HepG2 (cell line): ENCODE results near the gene EYA4. TPM values are rescaled to one million over a fixed set of nuclear protein-coding genes. Genes with fewer than 3 reads are reported as not detected.

Experiments used
- ATAC-seq: fragments of 200-7000 bp; cut with Tn5 transposase; 3 replicates; pipeline ENCODE4 v1.9.1; 2020; ENCODE audit warnings: mild to moderate bottlenecking, moderate library complexity
- BruUV-seq: library from RNA; stranded (reverse); fragments of 400-500 nt; replicated peaks from 2 replicates; lab custom pipeline; 2021; lab: Mats Ljungman, UMichigan
- CTCF ChIA-PET: fragments of 300-600 bp; formaldehyde crosslinking; extraction: SDS; loops from one replicate; lab custom pipeline; 2021; ENCODE audit warnings: low total read pairs, inconsistent platforms, low intra/inter-chr PET ratio; lab: Yijun Ruan, JAX
- POLR2A ChIA-PET: fragments of 350-600 bp; sonication (Branson Sonifier 250); formaldehyde crosslinking; loops from one replicate; lab custom pipeline; 2020; ENCODE audit warnings: antibody characterized with exemption, inconsistent platforms; lab: Yijun Ruan, JAX
- DNase-seq: peaks from one replicate; pipeline ENCODE4 v3.0.0-alpha.2; 2015; ENCODE audit warnings: low spot score
- FAIRE-seq: peaks from 3 replicates; lab custom pipeline; 2011; peaks lifted over from hg19 to GRCh38; lab: Jason Lieb, UNC
- H2AFZ ChIP-seq: one replicate; pipeline ENCODE4 v1.6.1; 2011; ENCODE audit warnings: low read length, inconsistent platforms
- H3K27ac ChIP-seq: fragments of 300-600 bp; 3 replicates; pipeline ENCODE4 v1.8.0; 2011; ENCODE audit warnings: mixed run types, mild to moderate bottlenecking, mixed read lengths, low read length, inconsistent platforms; ENCODE audit not compliant: insufficient read depth; ENCODE audit errors: extremely low read length
- H3K27me3 ChIP-seq, 2 experiments: fragments of 200-600 bp in 1 of 2; 2 replicates in 1 of 2; 3 replicates in 1 of 2; pipeline versions ENCODE4 v1.6.0 to v1.8.0; 2011; ENCODE audit warnings: low read length in 2 of 2, mild to moderate bottlenecking in 2 of 2, moderate library complexity in 2 of 2, inconsistent platforms in 1 of 2; ENCODE audit not compliant: insufficient read depth in 2 of 2, control insufficient read depth in 1 of 2
- H3K36me3 ChIP-seq, 2 experiments: fragments of 200-600 bp in 1 of 2; replicated peaks in 1 of 2; 2 replicates in 1 of 2; 3 replicates in 1 of 2; pipeline versions ENCODE4 v1.5.1 to v1.8.0; 2011; ENCODE audit warnings: low read length in 2 of 2, inconsistent platforms in 1 of 2; ENCODE audit not compliant: insufficient read depth in 2 of 2, control insufficient read depth in 1 of 2
- H3K4me1 ChIP-seq: 2 replicates; pipeline ENCODE4 v1.5.1; 2012; ENCODE audit warnings: low read length, inconsistent platforms; ENCODE audit not compliant: insufficient read depth
- H3K4me2 ChIP-seq: 2 replicates; pipeline ENCODE4 v1.6.0; 2011; ENCODE audit warnings: low read depth, low read length, inconsistent platforms
- H3K4me3 ChIP-seq, 3 experiments: fragments of 200-600 bp in 1 of 3; sonication (generic), shearing (Covaris generic) in 1 of 3; replicated peaks in 1 of 3; 2 replicates each; pipeline ENCODE4 v1.5.1; 2011 to 2016; ENCODE audit warnings: low read length in 3 of 3, inconsistent platforms in 2 of 3, low read depth in 2 of 3, mild to moderate bottlenecking in 2 of 3, control low read depth in 1 of 3, mixed read lengths in 1 of 3; ENCODE audit not compliant: insufficient read depth in 1 of 3
- H3K79me2 ChIP-seq: one replicate; pipeline ENCODE4 v1.6.1; 2011; ENCODE audit warnings: low read length, inconsistent platforms; ENCODE audit not compliant: insufficient read depth
- H3K9ac ChIP-seq: 2 replicates; pipeline ENCODE4 v1.6.0; 2011; ENCODE audit warnings: mild to moderate bottlenecking, low read depth, low read length, inconsistent platforms; ENCODE audit not compliant: insufficient read depth
- H3K9me3 ChIP-seq: 2 replicates; pipeline ENCODE4 v1.5.1; 2012; ENCODE audit warnings: mild to moderate bottlenecking, low read length
- H4K20me1 ChIP-seq: 2 replicates; pipeline ENCODE4 v1.6.0; 2011; ENCODE audit warnings: inconsistent platforms, mild to moderate bottlenecking, low read length, moderate library complexity; ENCODE audit not compliant: insufficient read depth
- ATF7 ChIP-seq, 2 experiments: fragments of 450-650 bp in 1 of 2; sonication (generic) in 1 of 2; formaldehyde crosslinking in 1 of 2; IDR thresholded peaks; 2 replicates each; pipeline versions ENCODE4 v1.4.0 to v1.6.1; 2016 to 2020; ENCODE audit warnings: antibody characterized with exemption in 1 of 2, mild to moderate bottlenecking in 1 of 2, missing genetic modification reagents in 1 of 2
- CHD4 ChIP-seq: fragments of 200-600 bp; sonication (generic); IDR thresholded peaks from 2 replicates; pipeline ENCODE4 v1.7.0; 2017; ENCODE audit warnings: mild to moderate bottlenecking, low read length, borderline replicate concordance
- CREB1 ChIP-seq, 2 experiments: fragments of 450-650 bp in 1 of 2; IDR thresholded peaks; 2 replicates each; pipeline ENCODE4 v1.6.1; 2016 to 2017; ENCODE audit warnings: control low read depth in 1 of 2, mild to moderate bottlenecking in 1 of 2, missing compliant biosample characterization in 1 of 2, missing genetic modification characterization in 1 of 2
- FOXO1 ChIP-seq: sonication (generic); formaldehyde crosslinking; IDR thresholded peaks from 2 replicates; pipeline ENCODE4 v1.4.0; 2020; ENCODE audit warnings: missing genetic modification reagents
- FOXP4 ChIP-seq: sonication (generic); formaldehyde crosslinking; IDR thresholded peaks from 2 replicates; pipeline ENCODE4 v1.4.0; 2020; ENCODE audit warnings: missing genetic modification reagents
- NFE2L1 ChIP-seq: sonication (generic); formaldehyde crosslinking; IDR thresholded peaks from 2 replicates; pipeline ENCODE4 v1.4.0; 2020; ENCODE audit warnings: missing genetic modification reagents, mild to moderate bottlenecking, borderline replicate concordance
- PAX8 ChIP-seq: sonication (generic); formaldehyde crosslinking; IDR thresholded peaks from 2 replicates; pipeline ENCODE4 v1.8.0; 2022; ENCODE audit warnings: mild to moderate bottlenecking, missing genetic modification reagents, borderline replicate concordance
- TCF7L2 ChIP-seq: IDR thresholded peaks from 2 replicates; pipeline ENCODE4 v1.6.1; 2011; ENCODE audit warnings: mild to moderate bottlenecking, low read depth, low read length, moderate library complexity
- TFE3 ChIP-seq: IDR thresholded peaks from 2 replicates; pipeline ENCODE4 v1.6.1; 2016
- ZFP82 ChIP-seq: sonication (generic); formaldehyde crosslinking; IDR thresholded peaks from 2 replicates; pipeline ENCODE4 v1.5.1; 2020; ENCODE audit warnings: mild to moderate bottlenecking, missing genetic modification reagents, borderline replicate concordance
- ZNF256 ChIP-seq: sonication (generic); formaldehyde crosslinking; conservative IDR thresholded peaks from 2 replicates; pipeline ENCODE4 v1.4.0; 2020; ENCODE audit warnings: missing genetic modification reagents
- ZNF333 ChIP-seq: sonication (generic); formaldehyde crosslinking; IDR thresholded peaks from 2 replicates; pipeline ENCODE4 v1.4.0; 2020; ENCODE audit warnings: mild to moderate bottlenecking, missing genetic modification reagents, borderline replicate concordance
- ZNF441 ChIP-seq: sonication (generic); formaldehyde crosslinking; IDR thresholded peaks from 2 replicates; pipeline ENCODE4 v1.7.0; 2021; ENCODE audit warnings: missing genetic modification reagents, borderline replicate concordance
- ZNF83 ChIP-seq: sonication (generic); formaldehyde crosslinking; IDR thresholded peaks from 2 replicates; pipeline ENCODE4 v1.4.0; 2020; ENCODE audit warnings: missing genetic modification reagents, mild to moderate bottlenecking, borderline replicate concordance
- WGBS: methylation state at CpG from one replicate; pipeline ENCODE4 v1.1.6; 2017; ENCODE audit warnings: low lambda C conversion rate; 5-methylcytosine and 5-hydroxymethylcytosine counted together
- in situ Hi-C: cut with HindIII; loops from 2 replicates; pipeline ENCODE4 v1.10.0; 2017; ENCODE audit warnings: low pct_unique_long_range_greater_than_20kb; ENCODE audit not compliant: extremely low pct_ligation_motif_present
- intact Hi-C: fragments of 100-400 bp; cut with micrococcal nuclease; formaldehyde crosslinking; loops from one replicate; pipeline ENCODE4 v1.10.0; 2022; ENCODE audit not compliant: unreplicated experiment
- polyA plus RNA-seq, 8 experiments: library from polyadenylated mRNA; depleted of rRNA in 3 of 8; stranded (reverse) in 7 of 8; unstranded in 1 of 8; fragments of >200 nt; fragmentation: Illumina TruSeq in 4 of 8; extraction: Trizol in 4 of 8; gene quantifications; 2 replicates each; pipeline versions ENCODE4 v1.2.1 to v1.2.3, GENCODE V29; 2011 to 2016; ENCODE audit warnings: low read depth in 4 of 8, missing spikeins in 1 of 8, mixed read lengths in 1 of 8; ENCODE audit not compliant: insufficient read depth in 1 of 8
- total RNA-seq, 5 experiments: library from RNA; depleted of rRNA; stranded (reverse); fragments of >200 nt; fragmentation: Illumina TruSeq; extraction: Trizol; gene quantifications; 2 replicates each; pipeline ENCODE4 v1.2.3, GENCODE V29; 2016; ENCODE audit warnings: low read depth in 1 of 5

Gene EYA4
- total and polyA plus RNA-seq, 2 of the 13 experiments (the other 11 are each of a cell fraction or from before 2014, with no cell fraction given), result not detected

DNA sequence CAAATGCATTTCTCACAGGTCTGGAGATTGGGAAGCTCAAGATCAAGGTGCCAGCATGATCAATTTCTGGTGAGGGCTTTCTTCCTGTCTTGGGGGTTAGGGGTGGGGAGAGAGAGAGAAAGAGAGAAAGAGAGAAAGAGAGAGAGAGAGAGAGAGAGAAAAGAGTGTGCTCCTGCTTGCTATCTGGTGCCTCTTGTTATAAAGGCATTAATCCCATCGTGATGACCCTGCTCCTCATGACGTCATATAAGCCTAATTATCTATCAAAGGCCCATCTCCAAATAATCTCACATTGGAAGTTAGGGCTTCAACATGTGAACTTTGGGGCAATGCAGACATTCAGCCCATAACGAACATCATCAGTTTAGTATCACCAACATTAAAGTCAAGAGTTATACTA, 114.8 kb downstream of the EYA4 start:
- H3K4me2 ChIP-seq, result no peak overlapping the region
- DNase-seq, result no peak
- no peak for FAIRE-seq
- H3K36me3 ChIP-seq, result no peaks in the 10 kb centered on the region
- TF ChIP-seq CREB1 (IDR thresholded peaks at IDR 0.05), result peak; percentile 97
- TF ChIP-seq CREB1 (CRISPR knock-in tag; IDR thresholded peaks at IDR 0.05), result no peak
- no peak for TF ChIP-seq FOXO1
- TF ChIP-seq ATF7 (IDR thresholded peaks at IDR 0.05), result peak; percentile 99
- no peak for TF ChIP-seq ATF7 (CRISPR knock-in tag; IDR thresholded peaks at IDR 0.05)
- no peak for TF ChIP-seq TCF7L2
- TF ChIP-seq ZNF83, result no peak
- TF ChIP-seq ZNF441 (CRISPR knock-in tag), result no peak
- CTCF ChIA-PET, result no interaction called here
- no TSS peak for BruUV-seq
- no peak overlapping the region for H2AFZ ChIP-seq
- in situ Hi-C loops, result no loop called here
- H3K27ac ChIP-seq, result no peak overlapping the region
- H3K4me3 ChIP-seq, result no peak overlapping the region
- no peaks in the 10 kb centered on the region for H3K4me1 ChIP-seq
- intact Hi-C loops, result no loop called here
- no peaks in the 10 kb centered on the region for H3K27me3 ChIP-seq
- no peaks in the 10 kb centered on the region for H3K79me2 ChIP-seq
- POLR2A ChIA-PET, result no interaction called here
- H3K9ac ChIP-seq, result no peak overlapping the region
- no peak for ATAC-seq
- WGBS, result 0% methylated on average over 3 of the region's 3 CpGs
- no peaks in the 10 kb centered on the region for H3K9me3 ChIP-seq
- no peaks in the 10 kb centered on the region for H4K20me1 ChIP-seq

DNA sequence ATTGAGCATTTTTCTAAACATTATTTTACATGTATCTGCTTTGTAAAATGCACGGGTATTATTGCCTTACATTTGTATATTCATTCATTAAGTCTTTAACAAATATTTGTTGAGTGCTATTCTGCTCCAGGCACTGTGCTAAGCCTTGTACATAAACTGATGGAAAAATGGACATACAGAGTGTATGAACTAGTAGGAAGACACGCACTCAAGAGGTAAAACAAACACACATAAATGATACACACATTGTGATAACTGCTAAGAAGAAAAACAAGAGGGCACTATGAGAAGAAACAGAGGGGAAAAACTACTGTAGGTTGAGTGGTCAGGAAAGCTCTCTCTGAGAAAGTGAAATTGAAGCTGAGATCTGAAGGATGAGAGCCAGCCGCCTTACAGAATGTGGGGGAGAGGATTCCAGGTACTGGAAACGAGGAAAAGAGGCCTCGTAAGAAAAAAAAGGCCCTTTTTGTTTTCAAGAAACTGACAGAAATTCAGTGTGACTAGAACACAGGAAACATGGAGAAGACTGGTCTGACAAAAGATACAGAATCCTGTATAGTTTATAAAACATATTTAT, 117.5 kb downstream of the EYA4 start:
- BruUV-seq, result no TSS peak
- 4% methylated on average over 5 of the region's 5 CpGs for WGBS
- in situ Hi-C loops, result no loop called here
- TF ChIP-seq NFE2L1 (CRISPR knock-in tag), result no peak
- no peak for TF ChIP-seq PAX8
- TF ChIP-seq ZNF256 (CRISPR knock-in tag), result no peak
- no peak for TF ChIP-seq CHD4
- TF ChIP-seq TFE3, result no peak
- no peak for TF ChIP-seq ZFP82
- TF ChIP-seq ZNF333 (CRISPR knock-in tag), result no peak
- TF ChIP-seq FOXP4, result no peak

More for the DNA sequence above, 117.5 kb downstream of the EYA4 start:
- intact Hi-C loops, result no loop called here
- DNase-seq, result no peak
- no peaks in the 10 kb centered on the region for H4K20me1 ChIP-seq
- CTCF ChIA-PET, result no interaction called here
- POLR2A ChIA-PET, result no interaction called here
- H3K36me3 ChIP-seq, result no peaks in the 10 kb centered on the region
- H3K27me3 ChIP-seq, result no peaks in the 10 kb centered on the region
- FAIRE-seq, result no peak
- no peak overlapping the region for H3K27ac ChIP-seq
- no peaks in the 10 kb centered on the region for H3K9me3 ChIP-seq
- H3K79me2 ChIP-seq, result no peaks in the 10 kb centered on the region
- no peak overlapping the region for H3K4me3 ChIP-seq
- H3K4me2 ChIP-seq, result no peak overlapping the region
- no peaks in the 10 kb centered on the region for H3K4me1 ChIP-seq
- ATAC-seq, result no peak
- no peak overlapping the region for H3K9ac ChIP-seq
- H2AFZ ChIP-seq, result no peak overlapping the region
